HCT116 (cell line): ENCODE measurements around the gene ELF5.

ENCODE experiments used
- RAD21 ChIP-seq: IDR thresholded peaks from 2 replicates; pipeline ENCODE4 v1.6.1; 2012; ENCODE audit warnings: low read depth, mild to moderate bottlenecking
- SP1 ChIP-seq: IDR thresholded peaks from 2 replicates; pipeline ENCODE4 v1.6.1; 2012; ENCODE audit warnings: low read depth
- TF ChIP-seq, protein P1 (sequence below), 3 experiments: fragments of 200-600 bp in 1 of 3; sonication (generic) in 1 of 3; IDR thresholded peaks in 2 of 3; conservative IDR thresholded peaks in 1 of 3; 2 replicates each; pipeline ENCODE4 v1.5.1; 2012 to 2017; ENCODE audit warnings: low read depth in 2 of 3, low read length in 2 of 3, antibody characterized with exemption in 1 of 3, borderline replicate concordance in 1 of 3, control low read depth in 1 of 3, mild to moderate bottlenecking in 1 of 3, mixed read lengths in 1 of 3, mixed run types in 1 of 3, moderate library complexity in 1 of 3; ENCODE audit not compliant: insufficient read depth in 1 of 3
- TF ChIP-seq, protein P2 (sequence below): IDR thresholded peaks from 2 replicates; pipeline ENCODE4 v1.6.1; 2012

- TF ChIP-seq RAD21 (no peak), SP1 (no peak)
- TF ChIP-seq, protein P1, sequence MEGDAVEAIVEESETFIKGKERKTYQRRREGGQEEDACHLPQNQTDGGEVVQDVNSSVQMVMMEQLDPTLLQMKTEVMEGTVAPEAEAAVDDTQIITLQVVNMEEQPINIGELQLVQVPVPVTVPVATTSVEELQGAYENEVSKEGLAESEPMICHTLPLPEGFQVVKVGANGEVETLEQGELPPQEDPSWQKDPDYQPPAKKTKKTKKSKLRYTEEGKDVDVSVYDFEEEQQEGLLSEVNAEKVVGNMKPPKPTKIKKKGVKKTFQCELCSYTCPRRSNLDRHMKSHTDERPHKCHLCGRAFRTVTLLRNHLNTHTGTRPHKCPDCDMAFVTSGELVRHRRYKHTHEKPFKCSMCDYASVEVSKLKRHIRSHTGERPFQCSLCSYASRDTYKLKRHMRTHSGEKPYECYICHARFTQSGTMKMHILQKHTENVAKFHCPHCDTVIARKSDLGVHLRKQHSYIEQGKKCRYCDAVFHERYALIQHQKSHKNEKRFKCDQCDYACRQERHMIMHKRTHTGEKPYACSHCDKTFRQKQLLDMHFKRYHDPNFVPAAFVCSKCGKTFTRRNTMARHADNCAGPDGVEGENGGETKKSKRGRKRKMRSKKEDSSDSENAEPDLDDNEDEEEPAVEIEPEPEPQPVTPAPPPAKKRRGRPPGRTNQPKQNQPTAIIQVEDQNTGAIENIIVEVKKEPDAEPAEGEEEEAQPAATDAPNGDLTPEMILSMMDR (IDR thresholded peaks at IDR 0.05 in 2 of 3, conservative IDR thresholded peaks at IDR 0.05 in 1 of 3; ENCODE audit: borderline replicate concordance in 1 of 3, insufficient read depth in 1 of 3, low read depth in 2 of 3, low read length in 2 of 3) = no peak
- TF ChIP-seq, protein P2, sequence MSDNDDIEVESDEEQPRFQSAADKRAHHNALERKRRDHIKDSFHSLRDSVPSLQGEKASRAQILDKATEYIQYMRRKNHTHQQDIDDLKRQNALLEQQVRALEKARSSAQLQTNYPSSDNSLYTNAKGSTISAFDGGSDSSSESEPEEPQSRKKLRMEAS = no peak
These were observed 7.7 kb upstream of the ELF5 start for GRCh38 chr11:34521265-34521664.
